Measurements from ENCODE around the gene SGCB.

GRCh38 chr4:52081216-52081615 lies 43.1 kb upstream of the SGCB start:
- TF ChIP-seq CTCF (IDR thresholded peaks at IDR 0.05) = no peak
- no peak for TF ChIP-seq POLR2A (IDR thresholded peaks at IDR 0.05)
